22Rv1 (cell line): Measurements from ENCODE around the gene SRF.

Experiments used
- ZFX ChIP-seq: fragments of 450-650 bp; IDR thresholded peaks from 2 replicates; pipeline ENCODE4 v1.6.1; 2017; ENCODE audit warnings: antibody characterized with exemption, borderline replicate concordance
- TF ChIP-seq, protein P1 (sequence below): fragments of 450-650 bp; IDR thresholded peaks from 2 replicates; pipeline ENCODE4 v1.5.1; 2017; ENCODE audit warnings: mild to moderate bottlenecking

DNA sequence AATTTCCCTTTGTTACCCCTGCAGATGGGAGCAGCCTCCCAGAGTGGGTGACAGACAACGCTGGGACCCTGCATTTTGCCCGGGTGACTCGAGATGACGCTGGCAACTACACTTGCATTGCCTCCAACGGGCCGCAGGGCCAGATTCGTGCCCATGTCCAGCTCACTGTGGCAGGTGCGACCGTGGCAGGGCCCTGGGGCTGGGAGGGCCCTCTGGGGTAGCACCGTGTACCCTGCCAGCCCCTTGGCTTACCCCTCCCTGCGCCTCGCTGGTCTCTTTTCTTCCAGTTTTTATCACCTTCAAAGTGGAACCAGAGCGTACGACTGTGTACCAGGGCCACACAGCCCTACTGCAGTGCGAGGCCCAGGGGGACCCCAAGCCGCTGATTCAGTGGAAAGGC lies 29.4 kb upstream of the SRF start:
- TF ChIP-seq, protein P1, sequence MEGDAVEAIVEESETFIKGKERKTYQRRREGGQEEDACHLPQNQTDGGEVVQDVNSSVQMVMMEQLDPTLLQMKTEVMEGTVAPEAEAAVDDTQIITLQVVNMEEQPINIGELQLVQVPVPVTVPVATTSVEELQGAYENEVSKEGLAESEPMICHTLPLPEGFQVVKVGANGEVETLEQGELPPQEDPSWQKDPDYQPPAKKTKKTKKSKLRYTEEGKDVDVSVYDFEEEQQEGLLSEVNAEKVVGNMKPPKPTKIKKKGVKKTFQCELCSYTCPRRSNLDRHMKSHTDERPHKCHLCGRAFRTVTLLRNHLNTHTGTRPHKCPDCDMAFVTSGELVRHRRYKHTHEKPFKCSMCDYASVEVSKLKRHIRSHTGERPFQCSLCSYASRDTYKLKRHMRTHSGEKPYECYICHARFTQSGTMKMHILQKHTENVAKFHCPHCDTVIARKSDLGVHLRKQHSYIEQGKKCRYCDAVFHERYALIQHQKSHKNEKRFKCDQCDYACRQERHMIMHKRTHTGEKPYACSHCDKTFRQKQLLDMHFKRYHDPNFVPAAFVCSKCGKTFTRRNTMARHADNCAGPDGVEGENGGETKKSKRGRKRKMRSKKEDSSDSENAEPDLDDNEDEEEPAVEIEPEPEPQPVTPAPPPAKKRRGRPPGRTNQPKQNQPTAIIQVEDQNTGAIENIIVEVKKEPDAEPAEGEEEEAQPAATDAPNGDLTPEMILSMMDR, result no peak
- TF ChIP-seq ZFX, result no peak
